GM23248 (cell line): Measurements from ENCODE around the gene DERA.

ENCODE experiments used
- EZH2 ChIP-seq: fragments of 200-600 bp; sonication (generic); IDR thresholded peaks from 2 replicates; pipeline ENCODE4 v1.6.1; 2018; ENCODE audit warnings: antibody characterized with exemption, mild to moderate bottlenecking; ENCODE audit not compliant: insufficient read depth, poor library complexity, severe bottlenecking
- EZH2phosphoT487 ChIP-seq: fragments of 200-600 bp; sonication (generic); IDR thresholded peaks from 2 replicates; pipeline ENCODE4 v1.6.1; 2018; ENCODE audit warnings: antibody characterized with exemption, moderate library complexity, mild to moderate bottlenecking, low read depth; ENCODE audit not compliant: insufficient read depth

DNA sequence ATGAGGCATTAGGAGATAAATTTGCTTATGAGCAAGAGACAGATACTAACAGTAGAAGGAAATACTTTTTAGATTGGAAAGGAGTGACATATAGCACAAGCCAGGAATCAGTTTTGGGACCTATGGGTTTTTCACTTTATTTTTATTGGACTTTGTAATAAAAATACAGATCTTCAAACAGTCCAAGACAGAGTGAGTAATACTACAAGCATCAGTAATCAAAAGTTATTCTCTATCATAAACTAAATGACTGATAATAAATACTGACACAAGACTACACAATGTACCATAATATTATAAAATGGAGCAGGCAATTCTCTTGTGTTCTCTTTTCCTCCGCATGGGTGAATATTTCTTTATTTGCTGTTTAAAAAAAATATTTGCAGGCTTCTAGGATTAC is 85.8 kb downstream of the DERA start:
- TF ChIP-seq EZH2 (no peak), EZH2phosphoT487 (no peak)
